GM19035 (cell line): ENCODE measurements around the gene HUWE1.
"Not testable (repeated sequence)": the region's sequence is repeated elsewhere in the genome, so short reads cannot be mapped to it uniquely, and the experiment has no call there.

Source experiments
- ATAC-seq: cut with Tn5 transposase; IDR thresholded peaks from one replicate; pipeline ENCODE4 v1.9.1; 2021; ENCODE audit not compliant: unreplicated experiment

HUWE1 gene, protein sequence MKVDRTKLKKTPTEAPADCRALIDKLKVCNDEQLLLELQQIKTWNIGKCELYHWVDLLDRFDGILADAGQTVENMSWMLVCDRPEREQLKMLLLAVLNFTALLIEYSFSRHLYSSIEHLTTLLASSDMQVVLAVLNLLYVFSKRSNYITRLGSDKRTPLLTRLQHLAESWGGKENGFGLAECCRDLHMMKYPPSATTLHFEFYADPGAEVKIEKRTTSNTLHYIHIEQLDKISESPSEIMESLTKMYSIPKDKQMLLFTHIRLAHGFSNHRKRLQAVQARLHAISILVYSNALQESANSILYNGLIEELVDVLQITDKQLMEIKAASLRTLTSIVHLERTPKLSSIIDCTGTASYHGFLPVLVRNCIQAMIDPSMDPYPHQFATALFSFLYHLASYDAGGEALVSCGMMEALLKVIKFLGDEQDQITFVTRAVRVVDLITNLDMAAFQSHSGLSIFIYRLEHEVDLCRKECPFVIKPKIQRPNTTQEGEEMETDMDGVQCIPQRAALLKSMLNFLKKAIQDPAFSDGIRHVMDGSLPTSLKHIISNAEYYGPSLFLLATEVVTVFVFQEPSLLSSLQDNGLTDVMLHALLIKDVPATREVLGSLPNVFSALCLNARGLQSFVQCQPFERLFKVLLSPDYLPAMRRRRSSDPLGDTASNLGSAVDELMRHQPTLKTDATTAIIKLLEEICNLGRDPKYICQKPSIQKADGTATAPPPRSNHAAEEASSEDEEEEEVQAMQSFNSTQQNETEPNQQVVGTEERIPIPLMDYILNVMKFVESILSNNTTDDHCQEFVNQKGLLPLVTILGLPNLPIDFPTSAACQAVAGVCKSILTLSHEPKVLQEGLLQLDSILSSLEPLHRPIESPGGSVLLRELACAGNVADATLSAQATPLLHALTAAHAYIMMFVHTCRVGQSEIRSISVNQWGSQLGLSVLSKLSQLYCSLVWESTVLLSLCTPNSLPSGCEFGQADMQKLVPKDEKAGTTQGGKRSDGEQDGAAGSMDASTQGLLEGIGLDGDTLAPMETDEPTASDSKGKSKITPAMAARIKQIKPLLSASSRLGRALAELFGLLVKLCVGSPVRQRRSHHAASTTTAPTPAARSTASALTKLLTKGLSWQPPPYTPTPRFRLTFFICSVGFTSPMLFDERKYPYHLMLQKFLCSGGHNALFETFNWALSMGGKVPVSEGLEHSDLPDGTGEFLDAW (N-terminal part only)

DNA sequence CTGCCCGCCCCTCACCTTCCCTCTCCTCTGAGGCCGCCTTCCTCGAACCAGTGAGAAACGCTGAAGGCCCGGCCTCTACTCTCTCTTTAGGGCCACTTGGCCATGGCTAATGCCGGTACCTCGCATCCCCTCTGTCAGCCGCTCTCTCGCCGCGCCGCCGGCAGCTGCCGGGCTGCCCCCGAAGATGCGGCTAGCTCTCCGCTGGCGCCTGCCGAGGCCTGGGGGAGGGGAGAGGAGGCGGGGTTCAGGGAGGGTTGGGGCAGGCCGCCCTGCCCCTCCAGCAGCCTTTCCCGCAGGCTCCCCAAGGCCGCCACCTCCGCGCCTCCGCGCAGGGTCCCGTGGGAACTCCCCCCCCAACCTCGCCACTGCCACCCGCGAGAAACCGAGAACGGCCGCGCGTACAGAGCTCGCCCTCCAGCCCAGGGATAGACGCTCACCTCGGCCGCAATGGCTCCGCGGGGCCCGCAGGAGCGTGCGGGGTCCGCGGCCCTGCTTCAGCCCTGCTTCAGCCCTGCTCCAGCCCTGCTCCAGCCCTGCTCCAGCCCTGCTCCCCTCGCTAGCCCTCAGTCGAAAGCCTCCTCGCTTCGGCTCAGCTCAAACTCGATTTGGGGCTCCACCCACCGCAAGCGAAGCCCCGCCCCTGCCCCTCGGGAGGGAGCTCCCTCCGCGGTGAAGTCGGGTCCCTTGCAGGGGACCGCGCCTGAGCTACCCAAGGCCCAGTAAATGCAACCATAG, at the start of gene HUWE1:
Gene HUWE1, minus strand, starts transcription at position 569 of the 735 bp plus-strand sequence. CDS start 32,612 bp downstream, outside the sequence.
- peak; percentile 39 for ATAC-seq

DNA sequence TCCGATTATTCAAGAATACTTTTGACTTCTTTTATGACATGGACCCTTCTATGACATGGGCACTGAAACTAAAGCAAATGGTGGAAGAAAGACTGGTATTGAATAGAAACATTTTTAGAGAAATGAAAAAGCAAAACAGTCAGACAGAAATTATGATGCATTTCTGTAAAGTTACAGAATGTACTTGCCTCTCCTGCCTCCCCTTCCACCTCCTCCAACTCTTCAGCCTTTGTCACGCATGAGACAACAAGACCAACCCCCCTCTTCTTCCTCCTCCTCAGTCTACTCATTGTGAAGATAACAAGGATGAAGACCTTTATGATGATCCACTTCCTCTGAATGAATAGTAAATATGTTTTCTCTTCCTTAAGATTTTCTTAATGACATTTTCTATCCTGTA, 46.3 kb upstream of the HUWE1 start:
- peak; percentile 56 for ATAC-seq

DNA sequence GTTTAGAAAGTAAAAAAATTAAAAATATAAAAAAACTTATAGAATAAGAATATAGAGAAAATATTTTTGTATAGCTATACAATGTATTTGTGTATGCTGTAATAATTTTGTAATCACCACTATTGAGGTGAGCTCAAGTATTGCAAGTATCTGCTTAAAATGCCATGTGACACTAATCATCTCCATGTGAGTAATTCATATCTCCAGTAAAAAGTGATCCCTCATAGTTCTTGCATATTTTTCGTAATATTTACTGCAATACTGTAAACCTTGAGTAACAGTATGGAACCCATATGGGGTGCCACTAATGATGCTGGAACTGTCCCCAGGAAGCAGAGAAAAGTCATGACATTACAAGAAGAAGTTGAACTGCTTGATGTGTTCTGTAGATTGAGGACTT, 43.2 kb upstream of the HUWE1 start:
- ATAC-seq, result no peak

DNA sequence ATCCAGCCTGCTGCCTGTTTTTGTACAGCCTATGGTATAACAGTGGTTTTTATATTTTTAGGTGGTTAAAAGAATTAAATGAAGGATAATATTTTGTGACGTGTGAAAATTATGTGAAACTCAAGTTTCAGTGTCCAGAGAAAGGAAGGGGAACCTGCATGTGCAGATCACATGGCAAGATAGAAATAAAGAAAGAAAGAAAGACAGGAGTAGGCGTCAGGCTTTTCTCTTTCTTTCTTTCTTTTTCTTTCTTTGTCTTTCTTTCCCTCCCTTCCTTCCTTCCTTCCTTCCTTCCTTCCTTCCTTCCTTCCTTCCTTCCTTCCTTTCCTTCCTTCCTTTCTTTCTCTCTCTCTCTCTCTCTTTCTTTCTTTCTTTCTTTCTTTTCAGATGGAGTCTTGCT, 42.0 kb upstream of the HUWE1 start:
- no peak for ATAC-seq

DNA sequence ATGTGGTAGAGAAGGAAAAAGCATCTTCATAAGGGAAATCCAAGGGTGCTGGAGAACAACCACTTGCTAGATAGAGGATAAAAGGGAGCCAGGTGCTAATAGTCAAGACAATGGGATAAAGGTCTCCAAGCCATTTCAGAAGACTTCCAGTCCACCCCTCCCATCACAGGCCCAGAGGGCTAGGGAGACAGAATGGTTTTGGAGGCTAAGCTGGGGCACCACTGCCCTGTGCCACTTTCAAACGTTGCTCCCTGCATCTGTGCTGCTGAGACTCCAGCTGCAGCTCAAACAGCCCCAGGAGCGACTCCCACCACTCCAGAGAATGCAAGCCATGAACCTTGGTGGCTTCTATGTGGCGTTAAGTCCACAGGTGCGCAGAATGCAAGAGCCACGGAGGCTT, 38.4 kb upstream of the HUWE1 start:
- ATAC-seq, result no peak

DNA sequence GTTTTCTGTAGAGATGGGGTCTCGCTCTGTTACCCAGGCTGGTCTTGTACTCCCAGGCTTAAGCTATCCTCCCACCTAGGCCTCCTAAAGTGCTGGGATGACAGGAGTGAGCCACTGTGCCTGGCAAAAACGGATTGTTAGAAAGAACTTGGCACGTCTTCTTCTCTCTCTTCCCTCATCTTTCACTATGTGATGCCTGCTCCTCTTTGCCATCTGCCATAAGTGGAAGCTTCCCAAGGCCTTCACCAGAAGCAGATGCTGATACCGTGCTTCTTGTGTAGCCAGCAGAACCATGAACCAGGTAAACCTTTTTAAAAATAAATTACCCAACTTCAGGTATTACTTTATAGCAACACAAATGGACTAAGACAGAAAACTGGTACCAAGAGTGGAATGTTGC, 36.9 kb upstream of the HUWE1 start:
- no peak for ATAC-seq

DNA sequence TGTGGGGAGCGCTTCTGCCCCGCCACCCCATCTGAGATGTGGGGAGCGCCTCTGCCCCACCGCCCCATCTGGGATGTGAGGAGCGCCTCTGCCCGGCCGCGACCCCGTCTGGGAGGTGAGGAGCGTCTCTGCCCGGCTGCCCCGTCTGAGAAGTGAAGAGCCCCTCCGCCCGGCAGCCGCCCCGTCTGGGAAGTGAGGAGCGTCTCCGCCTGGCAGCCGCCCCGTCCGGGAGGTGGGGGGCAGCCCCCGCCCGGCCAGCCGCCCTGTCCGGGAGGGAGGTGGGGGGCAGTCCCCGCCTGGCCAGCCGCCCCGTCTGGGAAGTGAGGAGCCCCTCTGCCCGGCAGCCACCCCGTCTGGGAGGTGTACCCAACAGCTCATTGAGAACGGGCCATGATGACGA, 35.1 kb upstream of the HUWE1 start:
- not testable (repeated sequence) for ATAC-seq

DNA sequence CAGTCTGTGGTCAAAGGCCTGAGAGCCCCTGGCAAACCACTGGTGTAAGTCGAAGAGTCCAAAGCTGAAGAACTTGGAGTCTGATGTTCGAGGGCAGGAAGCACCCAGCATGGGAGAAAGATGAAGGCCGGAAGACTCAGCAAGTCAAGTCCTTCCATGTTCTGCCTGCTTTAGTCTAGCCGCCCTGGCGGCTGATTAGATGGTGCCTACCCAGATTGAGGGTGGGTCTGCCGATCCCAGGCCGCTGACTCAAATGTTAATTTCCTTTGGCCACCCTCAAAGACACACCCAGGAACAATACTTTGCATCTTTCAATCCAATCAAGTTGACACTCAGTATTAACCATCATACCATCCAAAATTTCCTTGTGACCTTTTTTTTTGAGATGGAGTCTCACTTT, 33.1 kb upstream of the HUWE1 start:
- ATAC-seq, result not testable (repeated sequence)

DNA sequence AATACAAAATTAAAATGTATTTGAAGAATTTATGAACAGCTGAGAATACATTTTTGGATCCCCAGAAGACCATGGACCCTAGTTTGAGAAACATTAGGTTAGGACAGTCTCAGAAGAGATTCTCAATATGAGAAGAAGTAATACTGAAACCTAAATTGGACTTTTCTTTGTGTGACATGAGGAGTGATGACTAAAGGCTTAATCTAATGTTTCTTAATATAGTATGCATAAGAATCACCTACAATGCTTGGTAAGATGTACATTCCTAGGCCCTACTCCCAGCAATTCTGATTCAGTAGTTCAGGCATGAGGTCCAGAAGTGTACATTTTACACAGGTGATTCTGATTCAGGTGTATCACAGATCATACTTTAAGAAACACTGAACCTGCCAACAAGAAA, 31.6 kb upstream of the HUWE1 start:
- no peak for ATAC-seq

DNA sequence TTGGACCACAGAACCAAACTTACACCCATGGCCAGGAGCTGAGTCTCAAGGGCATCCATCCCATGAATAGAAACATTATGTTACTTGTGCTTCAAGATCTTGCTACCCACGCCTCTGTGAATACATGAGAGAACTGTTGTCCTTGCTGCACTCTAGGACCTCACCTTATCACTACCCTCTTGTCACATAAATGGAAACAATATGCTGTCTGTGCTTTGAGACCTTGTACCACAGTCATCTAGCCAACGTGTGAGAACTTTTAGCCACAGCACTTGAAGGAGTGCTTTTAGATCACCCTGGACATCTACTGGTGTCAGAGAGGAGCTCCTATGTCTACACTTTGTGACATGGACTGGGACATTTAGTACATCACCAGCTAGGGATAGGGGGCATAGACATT, 30.7 kb upstream of the HUWE1 start:
- ATAC-seq, result no peak

DNA sequence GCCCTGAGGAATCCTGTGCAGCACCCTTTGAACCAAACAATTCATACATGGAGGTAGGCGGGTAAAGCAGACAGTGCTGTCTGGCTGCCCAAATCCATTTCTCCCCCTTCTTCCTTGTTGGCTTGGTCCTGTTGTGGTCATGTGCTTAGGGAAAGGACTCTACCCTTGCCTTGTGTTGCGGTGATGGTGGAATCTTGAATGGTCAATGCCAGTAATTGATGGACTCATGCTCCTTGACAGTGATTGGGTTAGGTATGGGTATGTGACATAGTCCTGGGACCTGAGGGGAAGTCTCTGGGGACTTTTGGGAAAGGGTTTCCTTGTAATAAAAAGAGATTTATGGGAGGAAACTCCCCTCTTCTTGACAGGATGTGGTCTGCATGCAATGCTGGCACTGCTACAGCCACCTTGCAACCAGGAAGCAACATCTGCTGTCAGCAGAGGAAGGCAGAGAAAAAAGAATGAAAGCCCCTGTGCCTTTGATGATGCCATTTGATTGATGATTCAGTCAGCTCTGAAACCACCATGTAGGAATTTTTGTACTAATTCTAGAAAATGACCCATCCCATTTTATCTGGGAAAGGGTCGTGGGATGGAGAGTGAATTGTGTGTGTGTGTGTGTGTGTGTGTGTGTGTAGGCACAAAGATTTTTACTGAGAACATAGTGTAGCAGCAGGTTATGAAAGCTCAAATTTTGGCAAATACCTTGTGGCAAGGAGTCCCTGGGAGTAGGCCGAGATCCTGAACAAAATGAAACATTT, 30.0 kb upstream of the HUWE1 start:
- peak; percentile 34 for ATAC-seq

DNA sequence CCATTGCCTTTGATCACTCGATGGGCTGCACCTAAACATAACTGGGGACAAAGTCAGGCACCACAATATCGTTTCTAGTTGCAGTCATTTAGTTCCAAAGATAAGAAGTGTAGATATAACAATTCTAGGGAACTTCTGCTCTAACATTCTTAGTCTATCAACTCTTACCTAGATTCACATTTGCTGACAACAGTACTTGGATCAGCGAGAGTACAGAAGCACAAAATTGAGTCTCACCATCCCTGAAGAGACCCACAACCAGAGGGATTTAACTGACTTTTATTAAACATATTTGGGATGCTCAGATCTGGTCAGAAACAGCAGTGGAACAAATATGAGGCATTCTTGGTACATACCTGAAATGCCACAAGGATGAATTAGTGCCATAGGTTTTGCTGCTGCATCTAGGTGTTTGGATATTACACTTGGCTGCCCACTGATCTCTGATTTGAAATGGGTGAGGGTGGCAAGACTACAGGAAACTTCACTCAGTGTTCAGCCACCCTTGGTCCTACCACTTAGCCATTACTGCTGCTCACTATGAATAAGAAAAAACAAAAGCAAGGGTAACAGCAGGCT, 28.9 kb upstream of the HUWE1 start:
- ATAC-seq, result no peak

DNA sequence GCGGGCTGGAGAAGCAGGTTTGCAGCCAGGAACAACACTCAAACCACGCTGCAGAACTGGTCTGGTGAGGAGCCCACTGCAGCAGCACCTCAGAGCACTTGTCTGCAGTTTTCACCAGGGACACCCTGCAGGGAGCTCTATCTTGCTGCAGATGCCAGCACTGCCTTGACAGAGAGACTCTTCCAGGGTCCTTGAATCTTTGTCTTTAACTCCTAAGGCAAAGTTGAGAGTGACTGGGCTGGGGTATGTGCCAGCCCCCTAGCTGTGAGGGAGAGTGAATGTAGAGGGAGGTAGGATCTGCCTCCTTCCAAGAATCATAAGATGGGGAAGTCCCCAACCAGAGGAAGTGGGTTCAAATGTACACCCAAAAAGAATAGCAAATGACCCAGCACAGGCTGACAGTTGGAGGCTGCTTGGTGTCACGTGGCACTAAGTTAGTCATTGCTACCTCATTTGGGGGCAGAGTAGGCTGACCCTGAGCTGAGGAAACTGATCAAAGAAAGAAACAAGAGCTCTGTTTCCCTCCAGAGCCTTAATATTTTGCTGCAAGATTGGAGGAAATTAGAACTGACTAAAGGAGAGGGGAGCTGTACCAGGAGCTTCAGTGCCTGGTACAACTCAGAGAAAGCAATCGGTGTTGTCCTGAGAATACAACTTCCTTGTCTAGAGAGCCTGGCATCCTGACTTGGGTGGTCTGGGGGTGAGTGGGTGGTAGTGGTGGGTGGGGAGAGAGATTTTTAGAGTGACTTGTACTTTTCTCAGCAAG, 28.2 kb upstream of the HUWE1 start:
- ATAC-seq, result peak; percentile 63

DNA sequence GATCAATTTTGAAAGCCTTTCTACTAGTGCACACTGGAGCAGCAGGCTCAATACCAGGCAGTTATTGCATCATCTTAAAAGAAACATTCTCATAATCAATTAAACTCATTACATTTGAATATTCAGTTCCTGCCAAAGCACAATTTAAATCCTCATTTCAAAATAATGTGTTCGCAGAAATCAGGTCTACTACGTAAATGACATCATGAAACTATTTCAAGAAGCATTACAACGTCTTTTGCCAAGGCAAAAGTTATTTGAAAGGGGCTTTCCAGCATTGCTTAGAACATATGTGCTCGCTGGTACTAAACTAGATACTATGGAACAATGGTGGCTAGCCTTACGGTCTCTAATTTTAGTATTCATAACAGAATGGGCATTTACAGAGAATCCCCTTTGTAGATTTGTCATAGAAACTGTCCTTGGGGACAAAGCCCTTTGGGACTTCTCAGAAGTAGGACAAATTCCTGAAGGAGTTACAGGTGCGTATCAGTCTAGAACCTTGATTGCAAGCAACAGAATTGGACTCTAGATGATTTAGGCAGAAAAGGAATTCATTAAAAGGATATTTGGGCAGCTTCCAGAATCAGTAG, 27.6 kb upstream of the HUWE1 start:
- ATAC-seq, result peak; percentile 22

DNA sequence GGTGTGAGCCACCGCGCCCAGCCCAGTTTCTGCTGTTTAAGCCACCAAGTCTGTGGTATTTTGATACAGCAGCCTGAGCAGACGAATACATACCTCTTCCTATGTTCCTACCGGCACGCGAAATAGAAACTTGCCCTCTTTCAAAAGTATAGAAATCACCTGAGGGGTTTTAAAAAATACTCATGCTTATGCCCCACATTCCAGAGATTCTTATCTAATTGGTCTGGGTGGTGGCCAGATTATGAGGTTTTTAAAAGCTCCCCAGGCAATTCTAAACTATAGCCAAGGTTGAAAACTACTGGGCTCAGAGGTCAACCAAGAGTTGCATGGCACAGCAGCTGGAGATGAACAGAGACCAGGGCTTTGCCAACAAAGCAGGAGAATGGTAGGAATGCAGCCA, 24.9 kb upstream of the HUWE1 start:
- no peak for ATAC-seq

DNA sequence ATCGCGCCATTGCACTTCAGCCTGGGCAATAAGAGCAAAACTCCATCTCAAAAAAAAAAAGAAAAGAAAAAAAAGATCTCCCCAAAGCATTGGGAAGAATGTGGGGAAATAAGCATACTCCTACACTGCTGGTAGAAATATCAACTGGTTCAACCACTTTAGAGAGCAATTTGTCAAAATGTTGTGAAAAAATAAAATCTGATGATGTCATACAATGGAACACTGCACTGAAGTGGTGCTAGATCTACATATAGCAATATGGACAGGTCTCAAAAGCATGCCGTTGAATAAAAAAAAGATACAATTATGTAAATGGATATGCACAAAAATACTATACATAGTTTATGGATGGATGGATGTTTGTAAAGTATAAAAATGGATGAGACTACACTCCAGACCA, 18.3 kb upstream of the HUWE1 start:
- no peak for ATAC-seq

DNA sequence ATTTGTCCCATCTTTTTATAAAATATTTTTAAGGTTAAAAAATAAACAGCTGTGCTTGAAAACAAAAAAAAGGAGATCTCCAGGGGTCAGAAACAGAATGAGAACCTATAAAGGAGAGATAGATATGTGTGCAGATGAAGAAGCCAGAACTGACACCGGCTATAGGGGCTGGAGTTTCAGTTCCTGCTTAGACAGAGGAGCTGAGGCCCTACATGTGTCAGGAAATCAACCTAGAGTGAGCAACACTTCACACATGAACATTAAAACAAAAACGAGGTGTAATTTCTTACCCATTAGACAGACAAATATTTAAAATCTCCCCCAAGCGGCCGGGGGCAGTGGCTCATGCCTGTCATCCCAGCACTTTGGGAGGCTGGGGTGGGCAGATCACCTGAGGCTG, 17.8 kb upstream of the HUWE1 start:
- no peak for ATAC-seq

DNA sequence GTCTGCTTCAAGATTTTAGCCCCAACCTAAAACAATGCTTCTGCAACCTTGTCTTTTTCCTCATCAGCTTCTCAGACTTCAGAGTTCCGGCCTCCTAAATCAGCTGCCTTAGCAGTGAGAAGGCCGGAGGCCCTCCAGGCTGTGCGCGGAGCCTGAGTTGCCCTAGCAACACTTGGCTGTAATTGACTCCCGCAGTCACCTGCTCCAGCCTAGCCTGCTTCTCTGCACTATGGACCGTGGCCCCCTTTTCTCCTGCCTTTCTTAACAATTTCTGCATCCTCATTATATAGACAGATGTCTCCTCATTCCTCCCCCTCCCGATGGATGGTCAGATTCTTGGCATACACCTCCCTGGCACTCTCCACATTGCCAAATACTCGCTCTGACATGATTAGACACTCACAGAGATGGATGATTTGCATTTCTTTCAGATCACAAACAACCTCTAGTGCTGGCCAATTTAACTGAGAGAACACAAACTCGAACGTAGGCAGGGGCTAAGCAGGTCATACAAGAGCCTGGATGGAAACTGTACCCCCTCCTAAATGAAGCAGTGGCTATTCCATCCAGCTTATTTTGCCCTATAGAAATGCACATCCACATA, 9.5 kb upstream of the HUWE1 start:
- ATAC-seq, result no peak
